Measurements from ENCODE around the gene FYTTD1.

The FYTTD1 gene

DNA sequence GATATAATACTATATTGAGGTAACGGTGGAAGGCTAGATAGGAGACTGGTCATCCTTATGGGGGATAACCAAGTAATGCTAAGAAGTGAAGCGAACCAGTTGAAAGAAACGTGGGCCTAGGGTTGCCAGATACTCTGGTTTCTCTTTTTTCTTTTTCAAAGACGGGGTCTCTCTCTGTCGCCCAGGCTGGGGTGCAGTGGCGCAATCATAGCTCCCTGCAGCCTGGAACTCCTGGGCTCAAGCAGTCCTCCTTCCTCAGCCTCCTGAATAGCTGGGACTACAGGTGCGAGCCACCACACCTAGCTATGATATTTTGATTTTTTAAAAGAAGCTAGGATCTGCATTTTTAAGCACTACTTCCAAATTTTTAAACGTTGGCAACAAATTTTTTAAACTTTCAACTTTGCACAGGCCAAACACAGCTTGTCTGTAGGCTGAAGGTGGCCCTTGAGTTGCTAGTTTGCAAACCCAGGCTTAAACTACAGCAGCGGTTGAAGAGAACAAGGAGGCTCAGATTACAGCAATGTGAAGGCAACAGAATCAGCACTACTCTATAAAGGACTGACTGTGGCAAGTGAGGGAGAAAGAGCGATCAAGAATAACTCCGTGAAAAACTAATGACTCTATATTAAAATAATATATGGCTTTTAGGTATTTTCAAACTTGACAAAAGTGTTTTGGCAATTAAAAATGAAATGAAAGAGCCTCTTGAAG, 11.8 kb upstream of the FYTTD1 start:
- DNase-seq, result no peak

DNA sequence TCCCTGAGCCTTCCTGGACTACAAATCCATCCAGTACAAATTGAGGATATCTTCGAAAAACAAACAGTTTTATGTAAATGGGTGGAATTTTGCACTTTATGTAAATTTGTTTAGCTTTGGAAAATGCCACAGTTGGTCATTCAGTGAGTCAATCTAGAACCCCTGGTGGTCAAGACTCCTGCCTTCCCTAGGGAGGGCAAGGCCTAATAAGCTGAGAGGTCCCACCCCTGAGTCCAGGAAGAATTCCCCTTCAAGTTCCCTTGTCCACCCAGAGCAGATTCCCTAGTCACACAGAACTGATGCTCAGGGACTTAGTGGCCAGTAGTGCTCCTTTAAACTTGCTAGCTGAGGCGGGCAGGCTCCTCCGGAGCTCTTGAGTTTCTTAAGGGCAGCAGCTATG, 6.9 kb upstream of the FYTTD1 start:
- DNase-seq, result no peak

DNA sequence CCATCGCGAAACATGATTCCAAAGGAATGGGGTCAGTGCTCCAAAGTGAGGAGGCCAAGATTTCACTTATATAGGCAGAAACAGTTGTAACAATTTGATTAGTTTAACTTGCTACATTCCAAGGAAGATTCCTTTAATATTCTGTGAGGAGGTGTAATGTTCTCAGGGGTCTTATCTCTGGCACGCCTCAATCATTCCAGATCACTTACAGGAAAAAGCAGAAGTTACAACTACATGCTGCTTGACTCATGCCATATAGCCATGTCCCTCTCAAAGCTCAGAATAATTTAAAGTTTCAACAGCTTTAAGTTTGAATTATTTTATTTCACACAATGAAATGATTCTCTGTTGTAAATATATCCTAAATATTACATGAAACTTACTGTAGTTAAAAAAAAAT, 3.5 kb upstream of the FYTTD1 start:
- no peak for DNase-seq

DNA sequence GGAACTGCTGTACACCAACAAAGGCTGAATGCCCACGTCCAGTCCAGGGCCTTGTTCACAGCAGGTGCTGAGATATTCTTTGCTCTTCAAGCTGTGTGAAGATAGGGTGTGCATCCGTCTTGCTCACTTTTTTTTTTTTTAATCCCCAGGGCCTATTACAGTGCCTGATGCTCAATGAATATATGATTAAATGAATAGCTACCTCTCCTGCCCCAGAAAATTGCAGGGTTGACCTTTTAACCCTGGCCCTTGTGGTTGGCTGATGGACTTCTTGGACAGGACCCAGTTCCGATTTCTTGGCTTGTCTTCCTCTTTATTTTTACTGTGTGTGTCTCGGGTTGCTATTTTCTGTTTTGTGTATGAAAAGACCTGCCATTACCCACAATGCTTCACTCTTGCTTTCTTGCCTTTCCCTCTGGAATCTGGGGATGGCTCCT, 2.9 kb upstream of the FYTTD1 start:
- DNase-seq, result no peak

DNA sequence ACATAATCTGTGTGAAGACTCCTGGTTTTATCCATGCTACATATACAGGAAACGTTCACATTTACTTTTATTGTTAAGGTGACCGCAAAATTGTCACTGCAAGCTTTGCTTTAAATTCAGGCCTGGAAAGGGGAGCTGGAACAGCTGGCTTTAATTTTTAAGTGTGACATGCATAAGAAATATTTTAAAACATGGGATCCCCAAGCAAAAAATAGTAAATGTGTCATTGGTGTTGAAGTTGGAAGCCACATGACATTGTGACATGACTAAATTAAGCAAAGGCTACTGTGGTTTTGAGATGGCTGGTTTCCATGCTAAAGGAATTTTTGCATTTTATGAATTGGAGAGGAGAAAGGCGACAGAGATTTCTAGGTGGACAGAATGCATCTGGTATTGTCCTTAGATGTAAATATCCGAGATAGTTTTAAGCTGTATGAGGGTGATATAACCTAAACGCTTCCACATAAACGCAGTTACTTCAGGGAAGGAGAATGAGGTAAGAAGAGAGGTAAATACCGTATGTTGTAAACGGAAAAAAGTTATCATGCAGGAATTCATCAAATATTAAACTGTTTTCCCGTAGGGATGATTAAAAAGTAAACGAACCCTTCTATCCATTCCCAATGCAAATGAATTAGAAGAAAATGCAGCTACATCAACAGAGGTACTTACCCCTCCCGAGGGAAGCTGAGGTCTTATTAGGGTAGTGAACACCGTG, 927 bp upstream of the FYTTD1 start:
- no peak for DNase-seq

DNA sequence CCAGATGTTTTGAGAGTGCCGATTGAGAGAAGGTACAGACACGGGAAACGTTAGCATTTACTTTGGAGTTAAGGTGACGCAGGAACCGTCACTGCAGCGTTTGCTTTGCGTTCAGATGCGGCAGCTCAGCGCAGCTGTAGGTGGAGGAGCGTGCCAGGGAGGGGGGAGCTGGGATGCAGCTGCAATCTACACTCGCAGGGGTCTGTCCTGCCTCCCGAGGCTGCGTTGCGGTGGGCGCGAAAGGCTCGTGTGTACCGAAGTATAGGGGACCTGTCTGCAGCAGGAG, 425 bp upstream of the FYTTD1 start:
- DNase-seq, result no peak

DNA sequence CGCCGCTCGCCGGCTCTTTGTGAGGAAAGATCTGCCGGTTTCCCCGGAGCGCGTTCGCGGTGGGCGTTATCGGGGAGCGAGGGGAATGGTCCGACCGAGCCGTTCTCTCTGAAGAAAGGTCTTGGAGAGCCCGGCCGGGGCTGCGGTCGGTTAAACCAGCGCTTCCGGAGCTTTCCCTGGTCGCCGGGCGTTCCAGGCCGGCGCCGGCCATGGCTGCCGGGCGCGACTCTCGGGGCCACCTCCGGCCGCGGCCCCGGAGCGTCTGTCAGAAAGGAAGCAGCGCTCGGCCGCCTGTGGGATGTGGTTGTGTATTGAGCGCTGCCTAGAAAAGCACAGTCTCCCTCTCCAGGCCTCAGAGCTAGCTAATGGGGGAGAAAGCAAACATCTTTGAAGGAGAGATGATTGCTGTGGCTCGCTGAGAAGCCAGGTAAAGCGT, 731 bp downstream of the FYTTD1 start:
- no peak for DNase-seq

DNA sequence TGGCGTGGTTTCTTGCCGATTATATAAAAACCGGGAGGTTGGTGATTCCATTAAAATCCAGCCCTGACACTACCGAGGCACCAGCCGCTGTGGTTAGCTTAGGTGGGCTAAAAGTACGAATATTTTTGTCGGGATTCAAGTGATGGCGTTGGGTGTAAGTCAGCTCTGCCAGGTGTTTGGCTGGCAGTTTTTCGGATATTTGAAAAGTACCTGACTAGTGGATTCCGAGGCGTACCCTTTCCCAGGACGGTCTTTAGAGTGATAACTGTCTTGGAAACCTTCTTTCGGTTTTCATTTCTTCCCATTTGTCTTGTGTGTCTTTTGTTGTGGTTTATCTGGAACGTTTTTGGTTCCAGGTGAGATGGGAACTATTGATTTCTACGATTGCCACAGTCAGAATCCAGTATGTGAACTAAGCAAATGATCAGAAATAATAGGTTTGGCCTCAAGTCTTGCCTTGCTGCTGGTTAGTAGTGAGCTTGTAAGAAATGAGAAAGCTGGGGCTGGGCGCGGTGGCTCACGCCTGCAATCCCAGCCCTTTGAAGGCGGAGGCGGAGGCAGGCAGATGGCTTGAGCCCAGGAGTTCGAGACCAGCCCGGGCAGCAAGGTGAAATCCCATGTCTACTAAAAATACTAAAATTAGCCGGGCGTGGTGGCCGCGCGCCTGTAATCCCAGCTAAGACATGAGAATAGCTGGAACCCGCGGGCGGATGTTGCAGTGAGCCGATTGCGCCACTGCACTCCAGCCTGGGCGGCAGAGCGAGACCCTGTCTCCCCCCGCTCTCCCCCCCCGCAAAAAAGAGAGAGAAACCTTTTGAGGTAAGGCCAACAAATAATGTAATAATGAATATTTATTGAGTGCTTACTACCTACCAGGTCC, 1.4 kb downstream of the FYTTD1 start:
- no peak for DNase-seq

DNA sequence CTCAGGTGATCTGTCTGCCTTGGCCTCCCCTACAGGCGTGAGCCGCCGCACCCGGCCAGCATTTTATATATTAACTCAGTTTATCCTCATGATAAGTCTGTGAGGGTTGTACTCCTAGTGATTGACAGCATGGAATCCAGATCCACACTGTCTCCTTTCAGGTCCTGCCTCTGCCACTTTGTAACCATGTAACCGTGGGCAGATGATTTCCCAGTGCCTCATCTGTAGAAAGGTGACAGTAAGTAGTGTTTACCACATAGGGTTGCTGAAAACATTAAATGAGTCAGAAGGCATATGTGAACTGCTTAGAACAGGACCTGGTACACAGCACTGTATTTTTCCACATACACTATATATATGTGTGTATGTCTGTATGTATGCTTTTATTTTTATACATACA, 2.4 kb downstream of the FYTTD1 start:
- DNase-seq, result no peak

DNA sequence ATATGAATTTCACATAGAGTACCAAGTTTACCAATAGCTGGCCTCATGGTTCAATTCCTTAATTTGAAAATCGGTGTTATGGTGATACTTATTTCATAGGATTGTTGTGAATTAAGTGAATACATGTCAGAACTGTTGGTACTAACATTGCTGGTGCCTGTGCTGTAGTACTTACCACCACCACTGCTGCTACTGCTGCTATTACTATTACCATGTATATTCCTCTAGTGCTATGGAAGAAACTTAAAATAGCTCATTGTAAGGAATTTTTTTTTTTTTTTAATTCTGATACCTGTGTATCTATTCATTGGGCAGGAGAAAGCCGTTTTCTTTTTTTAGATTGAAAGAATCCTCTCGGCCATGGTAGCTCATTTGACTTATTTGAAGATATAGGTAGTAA, 3.6 kb downstream of the FYTTD1 start:
- no peak for DNase-seq

DNA sequence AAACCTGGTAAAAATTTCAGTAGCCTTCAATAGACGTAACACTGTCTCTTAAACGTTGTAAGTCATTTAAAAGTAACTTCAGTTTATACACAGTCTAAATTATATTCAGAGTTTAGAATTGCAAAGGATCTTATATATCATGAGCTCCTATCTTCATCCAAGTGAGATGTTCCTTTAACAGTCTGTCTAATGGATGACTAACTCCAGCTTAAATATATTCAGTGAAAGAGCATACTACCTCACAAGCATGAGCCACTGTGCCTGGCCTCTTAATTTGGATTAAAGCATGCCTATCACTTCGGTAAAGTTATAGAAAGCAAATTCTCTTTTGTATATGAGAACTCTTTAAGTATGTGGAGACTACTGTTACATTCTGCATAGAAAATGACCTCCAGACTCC, 7.0 kb downstream of the FYTTD1 start:
- DNase-seq, result no peak

DNA sequence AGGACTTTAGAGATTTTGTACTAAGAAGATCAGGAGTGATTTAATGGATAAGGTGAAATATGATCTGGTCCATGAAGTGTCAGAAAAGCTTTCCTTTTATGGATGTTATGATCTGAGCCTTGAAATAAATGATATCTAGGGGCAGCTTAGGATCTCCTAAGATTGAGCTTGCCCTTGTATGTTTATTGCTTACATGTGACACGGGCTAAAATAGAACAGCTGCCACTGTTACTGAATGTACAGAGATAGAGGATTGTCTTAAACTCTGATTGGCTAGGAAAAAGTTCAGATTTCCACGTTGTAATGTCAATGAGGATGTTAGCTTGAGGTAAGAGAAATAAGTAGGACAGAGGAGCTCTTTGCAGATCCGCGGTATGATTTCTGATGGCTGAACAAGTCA, 8.8 kb downstream of the FYTTD1 start:
- DNase-seq, result no peak

DNA sequence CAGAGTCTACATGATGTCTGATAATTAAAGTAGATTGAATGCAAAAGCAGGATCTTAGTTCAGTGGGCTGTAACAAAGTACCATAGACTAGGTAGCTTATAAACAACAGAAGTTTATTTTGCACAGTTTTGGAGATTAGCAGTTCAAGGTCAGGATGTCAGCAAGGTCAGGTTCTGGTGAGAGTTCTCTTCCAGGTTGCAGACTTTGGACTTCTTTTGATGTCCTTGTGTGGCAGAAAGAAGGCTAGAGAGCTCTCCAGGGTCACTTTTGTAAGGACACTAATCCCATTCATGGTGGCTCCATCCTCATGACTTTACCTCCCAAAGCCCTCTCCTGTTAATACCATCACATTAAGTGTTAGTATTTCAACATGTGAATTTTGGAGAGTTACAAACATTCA, 12.1 kb downstream of the FYTTD1 start:
- no peak for DNase-seq

DNA sequence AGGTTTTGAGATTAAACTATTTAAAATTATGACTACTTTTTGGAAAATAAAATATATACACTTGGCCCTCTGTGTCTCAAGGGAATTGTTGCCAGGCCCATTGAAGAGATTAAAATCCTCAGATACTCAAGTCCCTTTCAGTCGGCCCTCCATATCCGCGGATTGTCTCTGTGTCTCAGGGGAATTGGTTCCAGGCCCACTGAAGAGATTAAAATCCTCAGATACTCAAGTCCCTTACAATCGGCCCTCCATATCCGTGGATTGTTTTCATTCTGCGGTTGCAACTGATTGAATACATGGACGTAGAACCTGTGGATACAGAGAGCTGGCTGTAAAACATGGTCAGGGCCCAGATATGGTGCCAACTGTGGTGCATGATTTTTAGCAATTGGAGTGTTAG, 25.6 kb downstream of the FYTTD1 start:
- no peak for DNase-seq

DNA sequence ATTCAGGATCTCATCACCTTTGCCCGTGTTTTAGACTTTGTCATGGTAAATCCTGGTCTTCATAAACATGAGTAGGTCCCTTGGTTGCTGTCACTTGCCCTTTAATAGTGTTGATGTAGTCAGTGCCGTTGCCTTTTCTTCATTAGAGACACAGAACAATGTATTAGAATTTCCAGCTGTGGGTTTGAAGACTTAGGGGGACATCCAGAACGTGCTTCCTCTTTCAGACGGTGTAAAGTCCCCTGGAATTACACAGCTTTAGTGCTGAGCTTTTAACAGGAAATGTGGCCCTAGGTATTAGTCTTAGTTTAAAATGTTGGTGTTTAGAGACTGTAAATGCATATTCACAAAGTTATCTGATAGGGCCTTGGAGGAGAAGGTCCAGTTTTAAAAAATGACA, 32.5 kb downstream of the FYTTD1 start:
- no peak for DNase-seq

DNA sequence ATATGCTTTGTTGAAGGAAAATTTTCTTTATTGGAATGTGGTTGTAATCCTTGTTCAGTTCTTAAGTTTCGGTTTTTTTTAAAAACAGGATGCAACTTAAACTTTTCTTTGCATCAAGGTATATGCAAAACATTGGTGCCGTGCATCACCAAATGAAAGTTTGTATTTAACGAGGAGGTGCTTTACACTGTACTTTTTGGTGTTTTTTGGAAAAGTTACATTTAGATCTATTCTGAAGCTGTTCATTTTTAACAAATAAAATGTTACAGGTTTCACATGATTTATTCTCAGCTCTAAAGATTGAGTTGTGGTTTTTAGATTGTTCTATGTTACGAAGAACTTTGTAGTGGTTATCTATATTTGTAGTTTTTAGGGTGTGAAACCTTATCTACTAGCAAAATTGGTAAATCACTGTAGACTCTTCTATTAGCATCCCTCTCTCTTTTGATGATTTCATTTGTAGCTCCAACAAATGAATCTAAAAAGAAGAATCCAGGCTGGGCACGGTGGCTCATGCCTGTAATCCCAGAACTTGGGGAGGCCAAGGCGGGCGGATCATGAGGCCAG, 34.4 kb downstream of the FYTTD1 start:
- no peak for DNase-seq

DNA sequence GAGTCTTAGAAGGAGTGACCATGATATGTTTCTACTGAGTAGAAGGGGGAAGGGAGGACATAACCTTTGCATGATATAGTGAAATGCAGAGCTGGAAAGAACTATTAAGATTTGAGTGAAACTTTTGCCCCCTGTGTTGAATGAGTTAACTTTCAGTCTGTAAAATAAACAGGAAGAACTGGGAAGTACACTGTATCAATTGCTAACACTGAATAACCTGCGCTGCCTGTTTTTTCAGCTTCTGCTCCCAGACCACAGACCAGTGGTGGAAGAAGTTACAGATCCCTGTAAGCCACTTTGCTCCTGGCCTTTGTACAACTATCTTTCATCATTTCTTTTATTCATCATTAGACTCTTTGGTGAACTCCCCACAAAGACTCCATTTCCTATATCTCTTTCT, 37.7 kb downstream of the FYTTD1 start:
- no peak for DNase-seq

DNA sequence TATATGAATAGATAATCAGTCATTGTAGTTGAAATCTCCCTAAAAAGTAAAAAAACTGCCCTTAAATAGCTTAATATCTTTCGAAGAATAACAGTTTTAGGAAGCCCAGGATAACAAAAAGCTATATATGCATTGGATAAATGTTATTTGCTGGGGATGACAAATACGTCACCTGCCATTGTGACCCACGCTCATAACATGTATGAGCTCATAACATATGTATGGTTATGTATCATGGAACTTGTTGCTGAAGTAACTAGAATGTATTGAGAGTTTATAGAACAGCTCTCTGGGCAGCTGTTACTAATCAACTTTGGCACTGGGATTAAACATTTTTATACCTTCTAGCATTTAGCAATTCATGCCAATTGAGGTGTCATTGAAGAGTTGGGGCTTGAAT, 39.6 kb downstream of the FYTTD1 start:
- DNase-seq, result no peak

DNA sequence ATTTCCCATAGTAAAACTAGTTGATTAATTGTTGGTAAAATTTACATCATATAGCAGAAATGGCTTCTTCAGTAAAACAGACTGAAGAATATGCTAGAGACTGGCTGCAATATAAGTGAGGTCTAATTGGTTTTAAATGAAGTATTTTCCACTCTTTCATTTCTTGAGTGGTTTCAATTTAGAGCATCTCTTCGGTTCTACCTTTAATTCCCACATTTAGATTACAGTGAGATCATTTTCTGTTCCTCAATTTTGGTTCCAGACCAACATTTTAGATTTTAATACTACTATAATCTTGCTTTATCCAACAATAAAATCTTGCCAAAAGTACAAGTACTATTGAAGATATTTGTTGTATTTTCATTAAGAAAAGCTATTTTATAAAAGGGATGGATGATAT, 40.4 kb downstream of the FYTTD1 start:
- no peak for DNase-seq

DNA sequence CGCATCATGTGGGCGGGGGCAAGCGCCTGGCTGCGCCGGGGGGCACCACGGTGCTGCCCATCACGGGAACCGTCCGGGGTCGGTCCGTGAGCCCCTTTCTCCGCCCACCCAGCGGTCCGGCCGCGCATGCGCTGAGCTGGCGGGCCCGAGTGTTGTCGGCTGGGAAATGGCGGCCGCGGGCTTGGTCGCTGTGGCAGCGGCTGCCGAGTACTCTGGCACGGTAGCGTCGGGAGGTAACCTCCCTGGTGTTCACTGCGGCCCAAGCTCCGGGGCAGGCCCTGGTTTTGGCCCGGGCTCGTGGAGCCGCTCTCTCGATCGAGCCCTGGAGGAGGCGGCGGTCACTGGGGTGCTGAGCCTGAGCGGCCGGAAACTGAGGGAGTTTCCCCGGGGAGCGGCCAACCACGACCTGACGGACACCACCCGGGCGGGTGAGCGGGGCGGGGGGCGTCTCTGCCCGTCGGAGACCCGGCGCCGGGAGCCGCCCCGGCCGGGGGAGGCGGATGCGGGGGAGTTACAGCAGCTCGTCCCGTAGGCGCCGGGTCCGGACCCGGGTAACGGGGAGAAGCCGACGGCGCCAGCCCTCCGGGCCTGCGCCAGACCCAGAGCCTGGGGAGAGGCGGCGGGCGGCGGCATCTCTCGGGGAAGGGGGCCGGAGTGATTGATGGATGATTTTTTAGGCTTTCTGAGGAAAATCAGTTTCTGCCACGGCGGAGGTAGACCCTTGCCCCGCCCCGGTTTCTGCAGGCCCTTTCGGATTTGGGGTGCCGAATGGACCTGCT, 41.6 kb downstream of the FYTTD1 start, which contains the start of gene LRCH3:
TSS of gene LRCH3 (plus strand) at position 142 of the 779 bp plus-strand sequence. CDS start at position 167, 25 bp downstream.
- peak; percentile 29 for DNase-seq

DNA sequence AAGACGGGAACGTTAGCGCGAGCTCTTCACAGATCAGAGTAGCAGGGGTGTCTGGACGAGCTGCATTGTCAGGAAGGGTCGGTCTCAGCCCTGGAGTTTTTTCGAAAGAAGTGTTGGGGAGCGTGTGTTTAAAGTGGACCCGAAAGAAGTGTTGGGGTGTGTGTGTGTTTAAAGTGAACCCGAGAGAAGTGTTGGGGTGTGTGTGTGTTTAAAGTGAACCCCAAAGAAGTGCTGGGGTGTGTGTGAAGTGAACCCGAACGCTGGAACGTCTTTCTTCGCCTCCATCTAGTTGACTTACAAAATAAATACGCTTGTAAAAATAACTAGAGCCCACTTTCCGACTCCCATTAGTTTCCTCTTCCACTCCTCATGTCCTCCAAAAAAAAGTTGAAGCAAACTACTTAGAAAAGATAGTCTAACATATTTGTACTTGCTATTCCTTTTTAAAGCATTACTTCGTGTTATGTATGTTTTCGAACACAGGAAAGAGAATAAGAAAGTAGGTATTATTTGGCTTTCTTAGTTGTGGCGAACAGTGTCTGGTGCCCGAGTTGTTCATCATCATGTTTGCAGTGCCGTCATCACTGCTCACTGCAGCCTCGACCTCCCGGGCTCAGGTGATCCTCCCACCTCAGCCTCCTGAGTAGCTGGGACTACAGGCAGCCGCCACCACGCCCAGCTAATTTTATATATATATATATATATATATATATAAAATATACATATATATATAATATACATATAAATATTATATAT, 42.4 kb downstream of the FYTTD1 start:
- DNase-seq, result no peak

DNA sequence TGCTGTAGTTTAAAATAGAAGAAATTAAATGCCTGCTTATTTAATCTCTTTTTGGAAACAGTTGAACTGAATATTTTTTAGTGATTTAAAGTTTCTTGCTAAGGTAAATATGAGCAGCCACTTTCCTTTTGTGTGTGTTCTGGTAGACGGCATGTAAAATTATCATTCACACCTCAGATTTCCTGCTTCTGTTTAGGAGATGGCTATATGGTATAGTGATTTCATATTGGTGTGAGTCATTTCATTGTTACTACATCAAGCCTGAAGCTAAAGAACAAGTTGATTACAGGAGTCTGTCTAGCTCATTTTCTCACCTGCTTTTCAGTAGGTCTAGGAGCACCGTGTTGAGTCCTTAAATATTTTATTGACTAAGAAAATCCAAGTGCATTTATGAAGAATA, 43.6 kb downstream of the FYTTD1 start:
- DNase-seq, result no peak

Data from NCI-H2081 treated with DMSO at 0.1 percent for 48 hours (cell line).